GM19240 (cell line): Measurements from ENCODE around the gene CXCR2.
"Not testable (repeated sequence)": the region's sequence is repeated elsewhere in the genome, so short reads cannot be mapped to it uniquely, and the experiment has no call there.

Source experiments
- DNase-seq: peaks from one replicate; pipeline ENCODE4 v3.0.0; 2011; ENCODE audit warnings: low spot score; ENCODE audit not compliant: insufficient read length

Gene CXCR2

GRCh38 chr2:218125626-218126080 is at the start of gene CXCR2:
Gene CXCR2 (plus strand): TSS chr2:218126028. CDS start chr2:218134802, 8,774 bp downstream.
- no peak for DNase-seq

- no peak for DNase-seq
Observed at GRCh38 chr2:218077464-218078216, 48.2 kb upstream of the CXCR2 start.

GRCh38 chr2:218079943-218080913 is 45.6 kb upstream of the CXCR2 start:
- DNase-seq = no peak

GRCh38 chr2:218081063-218081462 is 44.8 kb upstream of the CXCR2 start:
- peak; percentile 57 for DNase-seq

- no peak for DNase-seq
Observed at GRCh38 chr2:218081695-218082094, 44.1 kb upstream of the CXCR2 start.

GRCh38 chr2:218082586-218083351 is 43.1 kb upstream of the CXCR2 start:
- DNase-seq = no peak

- DNase-seq = no peak
Observed at GRCh38 chr2:218083352-218083676, 42.5 kb upstream of the CXCR2 start.

- no peak for DNase-seq
Observed at GRCh38 chr2:218086478-218086877, 39.4 kb upstream of the CXCR2 start.

GRCh38 chr2:218089259-218089658 is 36.6 kb upstream of the CXCR2 start:
- DNase-seq = no peak

- no peak for DNase-seq
Observed at GRCh38 chr2:218091746-218092145, 34.1 kb upstream of the CXCR2 start.

GRCh38 chr2:218093879-218094278 is 31.9 kb upstream of the CXCR2 start:
- DNase-seq = no peak

- no peak for DNase-seq
Observed at GRCh38 chr2:218095853-218096252, 30.0 kb upstream of the CXCR2 start.

GRCh38 chr2:218097975-218098374 is 27.9 kb upstream of the CXCR2 start:
- DNase-seq = no peak

GRCh38 chr2:218108834-218109233 is 17.0 kb upstream of the CXCR2 start:
- not testable (repeated sequence) for DNase-seq

- not testable (repeated sequence) for DNase-seq
Observed at GRCh38 chr2:218121789-218122188, 4.0 kb upstream of the CXCR2 start.

- DNase-seq = not testable (repeated sequence)
Observed at GRCh38 chr2:218122286-218122685, 3.5 kb upstream of the CXCR2 start.

- DNase-seq = no peak
Observed at GRCh38 chr2:218123986-218124385, 1.8 kb upstream of the CXCR2 start.

GRCh38 chr2:218125095-218125494 is 733 bp upstream of the CXCR2 start:
- no peak for DNase-seq

GRCh38 chr2:218127929-218128455 is 2.2 kb downstream of the CXCR2 start:
- no peak for DNase-seq

- DNase-seq = no peak
Observed at GRCh38 chr2:218128781-218129457, 3.1 kb downstream of the CXCR2 start.
